ENCODE measurements around the gene TNPO3. TPM values are rescaled to one million over a fixed set of nuclear protein-coding genes. Genes with fewer than 3 reads are reported as not detected.

Gene TNPO3
- polyA plus RNA-seq, 1 experiment: 49.5 TPM

GRCh38 chr7:128919881-128920799 lies 134.8 kb downstream of the TNPO3 start:
- TF ChIP-seq CTCF (IDR thresholded peaks at IDR 0.05; ENCODE audit: low read depth, low read length): no peak
- CTCF ChIA-PET: interaction anchor here (1.3 kb wide), 1 partner anchor 171 kb away, joined by 6 read pairs; no protein-coding TSS in a partner anchor

GRCh38 chr7:128919241-128919640 lies 135.7 kb downstream of the TNPO3 start:
- Histone ChIP-seq H3K27ac (ENCODE audit: low read depth, low read length) (no peak overlapping the region), H3K27me3 (ENCODE audit: control insufficient read depth, insufficient read depth, low read length) (peaks cover 81% of the 10 kb centered on the region), H3K4me3 (ENCODE audit: low read depth, low read length) (no peak overlapping the region), H3K9me3 (ENCODE audit: control insufficient read depth, insufficient read depth, low read length) (no peaks in the 10 kb centered on the region; the same call in 1 of the 2 replicates)
- TF ChIP-seq CTCF (IDR thresholded peaks at IDR 0.05; ENCODE audit: low read depth, low read length): no peak
- ChIA-PET CTCF (no interaction called here), POLR2A (no interaction called here)
- no peak for DNase-seq (ENCODE audit: low read depth, low spot score)

More at GRCh38 chr7:128919881-128920799, 134.8 kb downstream of the TNPO3 start:
- no peak overlapping the region for H3K27ac ChIP-seq (ENCODE audit: low read depth, low read length)
- H3K27me3 ChIP-seq (ENCODE audit: control insufficient read depth, insufficient read depth, low read length): peaks cover 76% of the 10 kb centered on the region
- POLR2A ChIA-PET: no interaction called here
- no peaks in the 10 kb centered on the region; the same call in 1 of the 2 replicates for H3K9me3 ChIP-seq (ENCODE audit: control insufficient read depth, insufficient read depth, low read length)
- DNase-seq (ENCODE audit: low read depth, low spot score): no peak
- H3K4me3 ChIP-seq (ENCODE audit: low read depth, low read length): no peak overlapping the region

GRCh38 chr7:128918016-128918665 lies 136.8 kb downstream of the TNPO3 start:
- Histone ChIP-seq H3K4me3 (ENCODE audit: low read depth, low read length) (no peak overlapping the region), H3K9me3 (ENCODE audit: control insufficient read depth, insufficient read depth, low read length) (no peaks in the 10 kb centered on the region; the same call in 1 of the 2 replicates), H3K27ac (ENCODE audit: low read depth, low read length) (no peak overlapping the region), H3K27me3 (ENCODE audit: control insufficient read depth, insufficient read depth, low read length) (peaks cover 83% of the 10 kb centered on the region)
- TF ChIP-seq CTCF (IDR thresholded peaks at IDR 0.05; ENCODE audit: low read depth, low read length): no peak
- CTCF ChIA-PET: no interaction called here
- DNase-seq (ENCODE audit: low read depth, low spot score): no peak
- POLR2A ChIA-PET: no interaction called here

- ChIA-PET POLR2A (no interaction called here), CTCF (no interaction called here)
- peaks cover 77% of the 10 kb centered on the region for H3K27me3 ChIP-seq (ENCODE audit: control insufficient read depth, insufficient read depth, low read length)
- TF ChIP-seq CTCF (IDR thresholded peaks at IDR 0.05; ENCODE audit: low read depth, low read length): no peak
- DNase-seq (ENCODE audit: low read depth, low spot score): no peak
- no peak overlapping the region for H3K4me3 ChIP-seq (ENCODE audit: low read depth, low read length)
- H3K27ac ChIP-seq (ENCODE audit: low read depth, low read length): no peak overlapping the region
- H3K9me3 ChIP-seq (ENCODE audit: control insufficient read depth, insufficient read depth, low read length): no peaks in the 10 kb centered on the region; the same call in 1 of the 2 replicates
Observed at GRCh38 chr7:128917122-128917521, 137.8 kb downstream of the TNPO3 start.

GRCh38 chr7:128916643-128916915 lies 138.3 kb downstream of the TNPO3 start:
- ChIA-PET POLR2A (no interaction called here), CTCF (no interaction called here)
- no peaks in the 10 kb centered on the region; the same call in 1 of the 2 replicates for H3K9me3 ChIP-seq (ENCODE audit: control insufficient read depth, insufficient read depth, low read length)
- peaks cover 77% of the 10 kb centered on the region for H3K27me3 ChIP-seq (ENCODE audit: control insufficient read depth, insufficient read depth, low read length)
- no peak overlapping the region for H3K4me3 ChIP-seq (ENCODE audit: low read depth, low read length)
- no peak overlapping the region for H3K27ac ChIP-seq (ENCODE audit: low read depth, low read length)
- no peak for TF ChIP-seq CTCF (IDR thresholded peaks at IDR 0.05; ENCODE audit: low read depth, low read length)
- no peak for DNase-seq (ENCODE audit: low read depth, low spot score)
